NCI-H748 (cell line): ENCODE measurements around the gene HHEX.
"Not testable (repeated sequence)": the region's sequence is repeated elsewhere in the genome, so short reads cannot be mapped to it uniquely, and the experiment has no call there.

ENCODE experiments used
- DNase-seq: peaks from one replicate; lab custom pipeline; 2025; ENCODE audit not compliant: unreplicated experiment; lab: John Stamatoyannopoulos, UW

The HHEX gene

DNA sequence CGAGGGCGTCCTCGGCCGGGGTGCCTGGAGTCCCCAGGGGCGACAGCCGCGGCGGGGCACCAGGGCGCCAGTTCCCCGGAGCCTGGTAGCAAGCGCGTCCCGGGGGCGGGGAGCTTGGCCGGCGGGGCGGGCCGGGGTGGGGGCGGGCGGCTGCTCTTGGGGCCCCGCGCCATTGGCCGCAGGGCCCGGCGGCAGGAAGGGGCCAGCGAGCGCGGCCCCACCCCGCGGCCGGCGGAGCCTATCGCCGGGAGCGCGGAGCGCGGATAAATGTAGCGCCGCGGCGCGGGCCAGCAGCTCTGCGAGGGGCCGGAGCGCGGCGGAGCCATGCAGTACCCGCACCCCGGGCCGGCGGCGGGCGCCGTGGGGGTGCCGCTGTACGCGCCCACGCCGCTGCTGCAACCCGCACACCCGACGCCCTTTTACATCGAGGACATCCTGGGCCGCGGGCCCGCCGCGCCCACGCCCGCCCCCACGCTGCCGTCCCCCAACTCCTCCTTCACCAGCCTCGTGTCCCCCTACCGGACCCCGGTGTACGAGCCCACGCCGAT, at the start of gene HHEX:
TSS of gene HHEX (plus strand) at position 293 of the 548 bp plus-strand sequence. CDS start at position 325, 32 bp downstream.
- peak; percentile 78 for DNase-seq

DNA sequence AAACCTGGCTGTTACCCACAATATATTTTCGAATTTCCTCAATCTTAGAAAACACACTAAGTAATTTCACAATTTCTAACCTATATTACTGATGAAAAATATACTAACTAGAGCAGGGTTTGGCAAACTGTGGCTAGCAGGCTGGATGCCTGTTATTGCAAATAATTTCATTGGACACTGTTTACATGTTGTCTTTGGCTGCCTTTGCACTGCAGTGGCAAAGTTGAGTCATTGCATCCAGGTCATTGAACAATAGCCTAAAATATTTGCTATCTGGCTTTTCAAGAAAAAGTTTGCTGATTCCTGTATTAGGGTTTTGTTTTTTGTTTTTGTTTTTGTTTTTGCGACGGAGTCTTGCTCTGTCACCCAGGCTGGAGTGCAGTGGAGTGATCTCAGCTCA, 49.6 kb upstream of the HHEX start:
- no peak for DNase-seq

DNA sequence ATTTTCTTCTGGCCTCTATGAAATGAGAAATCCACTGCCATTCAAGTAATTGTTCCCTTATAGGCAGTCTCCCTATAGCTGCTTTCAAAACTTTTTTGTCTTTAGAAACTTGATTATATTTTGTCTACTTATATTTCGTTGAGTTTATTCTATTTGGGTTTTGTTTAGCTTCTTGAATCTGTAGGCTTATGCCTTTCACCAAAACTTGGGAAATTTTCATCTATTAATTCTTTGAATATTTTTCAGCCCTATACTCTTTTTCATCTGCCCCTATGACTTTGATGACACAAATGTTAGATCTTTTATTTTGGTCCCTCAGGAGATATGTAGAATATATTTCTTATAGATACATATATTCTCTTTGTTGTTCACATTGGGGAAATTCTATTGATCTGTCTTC, 48.3 kb upstream of the HHEX start:
- no peak for DNase-seq

DNA sequence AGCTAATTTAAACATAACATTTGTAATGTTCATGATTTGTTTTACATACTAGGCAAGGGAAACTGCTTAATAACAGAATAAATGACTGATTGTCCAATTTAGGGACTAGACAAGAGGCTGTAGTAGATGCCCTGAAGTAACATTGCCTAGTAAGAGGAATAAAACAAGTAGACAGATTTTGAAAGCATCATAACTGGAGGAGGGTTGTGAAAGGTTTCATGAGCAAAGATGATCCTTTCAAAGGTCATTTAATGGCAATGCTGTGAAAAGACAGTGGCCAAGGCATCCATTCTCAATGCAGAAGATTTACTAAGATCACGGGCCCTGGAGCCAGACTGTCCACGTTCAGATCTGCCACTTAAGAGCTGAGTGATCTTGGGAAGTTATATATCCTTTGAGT, 44.8 kb upstream of the HHEX start:
- no peak for DNase-seq

DNA sequence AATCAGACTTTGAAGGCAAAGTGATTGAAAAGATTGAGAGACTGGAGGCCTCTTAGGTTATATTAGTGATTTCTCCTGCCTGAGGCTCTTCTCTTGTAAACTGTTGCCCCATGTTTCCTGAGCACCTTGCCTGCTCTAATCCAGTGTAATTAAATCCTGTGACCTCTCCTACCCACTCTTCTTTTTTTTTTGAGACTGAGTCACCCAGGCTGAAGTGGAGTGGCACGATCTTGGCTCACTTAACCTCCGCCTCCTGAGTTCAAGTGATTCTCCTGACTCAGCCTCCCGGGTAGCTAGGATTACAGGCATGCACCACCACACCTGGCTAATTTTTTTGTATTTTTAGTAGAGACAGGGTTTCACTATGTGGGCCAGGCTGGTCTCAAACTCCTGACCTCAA, 38.9 kb upstream of the HHEX start:
- not testable (repeated sequence) for DNase-seq

DNA sequence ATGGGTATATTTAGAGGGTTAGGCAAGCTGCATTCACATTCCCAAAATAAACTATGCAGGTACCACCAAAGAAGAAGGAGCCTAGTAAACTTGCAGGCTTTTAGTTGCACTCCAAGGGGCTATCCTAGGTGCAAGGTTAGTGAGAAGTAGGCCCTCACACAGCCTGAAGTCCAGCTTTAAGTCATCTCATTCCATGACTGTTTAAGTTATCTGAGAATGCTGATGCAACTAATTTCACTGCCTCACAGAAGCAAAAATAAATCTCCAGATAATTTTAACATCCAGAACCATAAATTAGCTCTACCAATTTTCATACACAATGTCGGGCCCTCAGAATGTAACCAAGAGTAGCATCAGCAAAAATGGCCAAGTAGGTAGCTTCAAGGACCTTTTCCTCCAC, 34.3 kb upstream of the HHEX start:
- no peak for DNase-seq

DNA sequence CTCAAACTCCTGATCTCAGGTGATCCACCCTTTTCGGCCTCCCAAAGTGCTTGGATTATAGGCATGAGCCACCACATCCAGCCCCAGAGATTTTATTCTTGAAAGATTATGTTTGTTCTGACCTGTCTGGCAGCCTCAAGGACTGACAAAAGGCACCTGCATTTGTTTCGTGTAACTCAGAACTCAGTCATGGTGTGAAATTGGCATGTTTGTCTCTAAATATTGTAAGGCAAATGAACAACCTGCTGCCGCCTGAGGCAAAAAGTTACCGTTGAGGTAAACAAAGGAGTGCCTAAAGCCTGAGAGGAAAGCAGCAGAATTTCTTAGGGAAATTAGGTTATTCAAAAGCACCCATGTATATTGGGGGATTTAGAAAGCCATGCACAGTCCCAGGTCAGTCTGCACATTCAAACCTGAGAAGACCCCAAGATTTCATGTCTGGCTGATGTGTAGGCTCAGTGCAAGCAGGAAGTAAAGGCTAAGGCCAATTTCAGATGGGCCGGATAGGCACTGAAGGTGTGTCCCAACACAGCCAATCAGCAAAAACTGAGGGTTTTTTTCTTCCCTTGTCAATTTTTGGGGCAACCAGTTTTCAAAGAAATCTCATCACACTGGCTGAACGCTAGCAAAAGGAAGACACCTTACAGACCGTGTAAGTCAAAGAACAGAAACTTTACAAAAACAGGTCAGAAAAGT, 33.3 kb upstream of the HHEX start:
- DNase-seq = no peak

DNA sequence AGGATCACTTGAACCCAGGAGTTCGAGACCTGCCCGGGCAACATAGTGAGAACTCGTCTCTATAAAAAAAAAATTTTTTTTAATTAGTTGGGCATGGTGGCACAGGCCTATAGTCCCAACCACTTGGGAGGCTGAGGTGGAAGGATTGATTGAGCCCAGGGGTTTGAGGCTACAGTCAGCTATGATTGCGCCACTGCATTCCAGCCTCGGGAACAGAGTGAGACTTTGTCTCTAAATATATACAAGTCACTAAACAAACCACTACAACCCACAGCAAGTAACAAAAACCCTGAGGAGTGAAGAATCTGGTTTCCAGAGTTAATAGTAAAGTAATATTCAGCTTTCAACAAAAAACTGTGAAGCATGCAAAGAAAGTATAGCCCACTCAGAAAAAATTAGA, 32.7 kb upstream of the HHEX start:
- DNase-seq = no peak

DNA sequence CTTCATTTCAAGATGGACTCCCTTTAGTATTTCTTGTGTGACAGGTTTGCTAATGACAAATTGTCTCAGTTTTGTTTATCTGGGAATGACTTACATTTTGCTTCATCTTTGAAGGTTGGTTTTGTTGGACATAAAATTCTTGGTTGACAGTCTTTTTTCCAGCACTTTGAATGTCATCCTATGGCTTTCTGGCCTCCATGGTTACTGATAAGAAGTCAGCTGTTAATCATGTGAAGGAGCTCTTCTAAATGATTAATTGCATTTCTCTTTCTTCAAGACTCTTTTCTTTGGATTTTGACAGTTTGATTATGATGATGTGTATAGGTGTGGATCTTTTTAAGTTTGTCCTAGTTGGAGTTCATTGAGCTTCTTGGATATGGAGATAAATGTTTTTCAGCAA, 26.9 kb upstream of the HHEX start:
- no peak for DNase-seq

DNA sequence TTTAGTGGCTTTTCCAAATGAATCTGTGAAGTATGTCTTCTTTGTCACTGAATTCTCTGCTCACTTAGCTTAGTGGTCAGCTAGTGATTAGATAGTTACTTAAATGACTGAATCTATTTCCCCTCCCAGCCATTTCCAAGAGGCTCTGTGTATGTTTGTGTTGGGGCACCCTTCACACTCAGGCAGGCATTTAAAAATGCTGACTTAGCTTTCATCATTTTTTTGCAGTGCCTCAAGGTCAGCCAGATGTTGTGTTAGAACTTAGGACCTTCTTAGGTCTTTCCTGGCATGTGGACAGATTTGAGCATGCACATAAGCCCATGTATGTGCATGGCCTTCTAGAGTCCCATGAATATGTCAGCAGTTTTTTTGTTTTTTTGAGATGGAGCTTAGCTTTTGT, 25.4 kb upstream of the HHEX start:
- DNase-seq = no peak

DNA sequence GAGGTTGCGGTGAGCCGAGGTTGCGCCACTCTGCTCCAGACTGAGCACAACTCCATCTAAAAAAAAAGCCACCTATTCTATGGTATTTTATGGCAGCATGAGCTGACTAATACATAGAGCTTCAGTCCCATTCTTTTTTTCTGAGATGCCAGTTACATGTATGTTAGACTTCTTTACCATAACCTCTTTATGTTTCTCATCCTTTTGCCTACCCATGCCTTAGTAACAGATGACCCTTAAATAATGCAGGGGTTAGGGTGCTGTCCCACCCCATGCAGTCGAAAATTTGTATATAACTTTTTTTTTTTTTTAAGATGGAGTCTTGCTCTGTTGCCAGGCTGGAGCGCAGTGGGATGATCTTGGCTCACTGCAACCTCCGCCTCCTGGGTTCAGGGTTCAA, 22.7 kb upstream of the HHEX start:
- DNase-seq = no peak

DNA sequence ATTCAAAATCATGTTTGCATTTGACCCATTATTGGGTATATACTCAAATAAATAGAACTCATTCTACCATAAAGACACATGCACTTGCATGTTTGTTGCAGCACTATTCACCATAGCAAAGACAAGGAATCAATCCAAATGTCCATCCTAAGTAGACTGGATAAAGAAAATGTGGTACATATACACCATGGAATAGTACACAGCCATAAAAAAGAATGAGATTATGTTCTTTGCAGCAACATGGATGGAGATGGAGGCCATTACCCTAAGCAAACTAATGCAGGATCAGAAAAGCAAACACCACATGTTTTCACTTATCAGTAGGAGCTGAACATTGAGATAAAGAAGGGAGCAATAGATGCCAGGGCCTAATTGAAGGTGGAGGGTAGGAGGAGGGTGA, 12.0 kb upstream of the HHEX start:
- DNase-seq = no peak

DNA sequence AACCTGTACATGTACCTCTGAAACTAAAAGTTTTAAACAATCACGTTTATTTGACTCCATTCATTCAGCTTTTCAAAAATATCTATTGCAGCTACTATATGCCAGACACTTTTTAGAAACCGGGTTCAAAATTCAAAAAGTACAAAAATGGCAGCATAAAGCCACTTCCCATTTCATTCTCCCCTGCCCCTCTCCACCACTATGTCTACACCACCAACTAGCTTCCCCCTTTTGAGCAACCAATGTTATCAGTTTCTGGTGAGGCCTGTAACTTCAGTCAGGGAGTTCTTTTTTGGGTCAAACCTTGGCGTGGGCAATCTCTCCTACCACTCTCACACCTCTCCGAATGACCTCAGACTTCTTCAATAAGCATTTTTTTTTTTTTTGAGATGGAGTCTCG, 11.5 kb upstream of the HHEX start:
- no peak for DNase-seq

DNA sequence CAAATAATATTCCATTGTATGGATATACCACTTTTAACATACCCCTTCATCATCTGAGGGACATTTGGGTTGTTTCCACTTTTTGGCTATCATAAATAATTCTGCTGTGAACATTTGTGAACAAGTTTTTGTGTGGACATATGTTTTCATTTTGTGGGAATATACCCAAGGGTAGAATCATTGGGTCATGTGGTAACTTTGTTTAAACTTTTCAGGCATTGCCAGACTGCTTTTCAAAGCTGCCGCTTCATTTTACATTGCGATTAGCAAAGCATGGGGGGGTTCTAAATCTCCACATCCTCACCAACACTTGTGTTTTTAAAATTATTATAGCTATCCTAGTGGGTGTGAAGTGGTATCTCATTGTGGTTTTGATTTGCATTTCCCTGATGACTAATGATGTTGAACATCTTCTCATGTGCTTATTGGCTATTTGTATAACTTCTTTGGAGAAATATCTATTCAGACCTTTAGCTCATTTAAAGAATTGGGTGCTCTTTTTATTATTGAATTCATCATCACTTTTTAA, 8.4 kb upstream of the HHEX start:
- DNase-seq = no peak

DNA sequence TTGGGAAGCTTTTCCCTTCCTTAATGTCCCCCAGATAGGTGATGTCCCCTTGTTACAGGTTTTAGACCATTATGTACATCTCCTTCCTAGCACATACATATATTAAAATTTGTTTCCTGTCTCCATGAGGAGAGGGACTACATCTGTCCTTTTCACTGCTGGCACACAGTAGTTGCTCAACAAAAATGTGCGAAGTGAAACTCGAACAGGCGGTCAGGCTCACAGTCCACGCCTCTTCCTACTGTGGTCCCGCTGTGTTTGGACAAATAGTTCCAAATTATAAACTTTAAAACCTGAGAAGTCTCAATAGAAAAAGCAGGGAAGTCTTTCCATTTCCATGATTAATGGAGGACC, 1.2 kb upstream of the HHEX start:
- no peak for DNase-seq

DNA sequence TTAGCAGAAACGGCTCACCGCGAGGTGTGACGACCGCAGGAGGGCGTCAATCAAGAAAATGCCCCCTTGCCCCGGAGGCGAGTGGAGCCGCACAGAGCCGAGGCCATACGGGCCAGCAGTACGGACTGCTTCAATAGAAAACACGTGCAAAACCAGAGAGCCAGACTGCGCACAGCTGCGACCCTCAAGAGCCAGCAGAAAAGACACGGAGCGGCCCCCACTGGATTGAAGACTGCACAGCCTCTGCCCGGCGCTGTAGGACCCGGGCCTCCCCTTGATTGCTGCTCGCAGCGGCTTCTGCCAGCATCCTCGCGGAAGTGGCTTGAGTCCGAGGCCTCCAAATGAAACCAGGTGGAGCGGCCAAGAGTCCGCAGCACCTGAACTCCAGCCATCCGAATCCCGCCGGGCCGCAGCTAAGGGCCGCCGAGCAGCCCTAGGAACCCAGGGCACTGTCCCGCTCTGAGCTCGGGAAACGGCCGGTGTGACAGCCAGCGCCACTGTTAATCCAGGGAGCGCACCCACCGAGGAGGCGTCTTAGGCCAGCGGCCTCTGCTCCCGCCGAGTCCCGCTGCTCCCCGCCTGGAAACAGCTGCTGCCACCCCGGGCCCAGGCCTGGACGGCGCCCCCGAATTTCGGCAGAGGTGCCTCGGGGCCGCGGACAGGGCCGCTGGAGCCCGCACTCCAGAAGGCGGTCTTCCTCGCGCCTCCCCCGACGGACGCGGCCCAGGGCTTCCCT, 660 bp upstream of the HHEX start:
- DNase-seq = peak; percentile 70

DNA sequence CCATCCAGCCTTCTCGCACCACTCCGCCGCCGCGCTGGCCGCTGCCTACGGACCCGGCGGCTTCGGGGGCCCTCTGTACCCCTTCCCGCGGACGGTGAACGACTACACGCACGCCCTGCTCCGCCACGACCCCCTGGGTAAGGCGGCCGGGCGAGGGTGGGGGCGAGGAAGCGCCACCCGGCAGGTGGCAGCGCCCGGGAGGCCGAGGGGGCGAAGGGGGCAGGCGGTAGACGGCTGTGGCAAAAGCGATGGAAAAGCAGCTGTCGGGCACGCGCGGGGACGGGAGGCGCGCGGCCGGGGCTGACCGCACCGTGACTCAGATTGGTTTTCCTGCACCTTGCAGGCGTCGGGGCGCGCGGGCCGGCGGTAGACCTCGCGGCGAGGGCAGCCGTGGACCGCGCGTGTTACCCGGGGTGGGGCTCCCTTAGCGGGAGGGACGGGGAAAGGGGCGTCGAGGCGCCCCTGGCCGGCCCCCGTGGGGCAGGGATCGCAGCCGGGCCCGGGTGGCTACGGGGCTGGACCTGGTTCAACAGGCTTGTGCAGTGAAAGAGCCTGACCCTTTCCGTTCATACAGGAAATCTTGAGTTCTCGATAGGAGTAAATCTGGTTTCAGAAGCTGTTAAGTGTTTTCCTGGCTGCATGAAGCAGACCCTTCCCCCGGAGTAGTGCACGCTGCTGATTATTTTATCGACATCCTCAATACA, 608 bp downstream of the HHEX start:
- DNase-seq = peak; percentile 41

DNA sequence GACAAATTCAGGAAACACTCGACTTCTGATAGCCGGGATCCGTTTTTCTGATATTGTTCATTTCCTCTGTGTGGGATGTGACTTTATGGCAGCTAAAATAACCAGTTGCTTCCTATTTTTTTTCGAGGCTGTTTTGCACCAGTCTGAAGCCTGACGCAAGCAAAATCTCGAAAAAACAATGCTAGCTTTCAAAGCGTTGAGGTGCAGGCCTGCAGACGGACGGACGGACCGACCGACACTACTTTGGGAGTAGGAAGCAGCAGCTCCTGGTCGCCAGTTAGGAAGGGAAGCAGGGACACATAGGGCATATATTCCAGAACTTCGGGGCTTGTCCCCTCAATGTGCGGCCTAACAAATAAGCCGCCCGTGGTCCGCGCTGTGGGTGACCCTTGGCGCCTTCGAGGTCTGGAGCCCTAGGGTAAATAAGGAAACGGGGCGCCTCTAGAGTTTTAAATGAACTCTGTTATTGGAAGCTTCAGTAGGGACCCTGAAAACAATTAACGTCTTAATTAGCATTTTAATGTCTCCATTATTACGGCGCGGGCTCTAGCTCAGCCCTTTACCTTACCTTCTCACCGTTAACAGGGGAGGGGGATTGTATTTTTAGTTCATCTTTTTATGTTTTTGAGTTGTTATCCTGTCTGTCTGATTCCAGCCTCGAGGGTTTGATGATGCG, 1.3 kb downstream of the HHEX start:
- no peak for DNase-seq

DNA sequence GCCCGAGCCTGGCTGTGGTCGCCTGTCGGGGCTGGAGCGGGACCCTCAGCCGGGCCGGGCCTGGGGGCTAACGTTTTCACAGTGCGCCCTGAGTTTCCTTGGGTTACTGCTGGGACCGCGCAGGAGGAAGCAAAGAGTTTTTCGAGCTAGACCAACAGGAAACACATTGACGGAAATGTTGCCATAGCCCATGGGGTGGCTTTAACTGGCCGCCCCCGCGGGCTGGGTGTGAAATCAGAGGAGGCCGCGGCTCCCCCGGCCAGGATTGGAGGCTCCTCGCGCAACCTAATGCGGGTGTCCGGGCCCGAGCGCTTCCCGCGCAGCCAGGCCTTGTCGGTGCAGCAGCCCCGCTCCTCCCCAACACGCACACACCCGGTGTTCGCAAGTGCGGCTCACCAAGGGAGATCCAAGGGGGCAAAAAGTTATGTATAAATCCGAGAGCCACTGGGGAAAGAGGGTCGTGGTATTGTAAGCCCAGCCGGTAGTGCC, 1.9 kb downstream of the HHEX start:
- DNase-seq = no peak

DNA sequence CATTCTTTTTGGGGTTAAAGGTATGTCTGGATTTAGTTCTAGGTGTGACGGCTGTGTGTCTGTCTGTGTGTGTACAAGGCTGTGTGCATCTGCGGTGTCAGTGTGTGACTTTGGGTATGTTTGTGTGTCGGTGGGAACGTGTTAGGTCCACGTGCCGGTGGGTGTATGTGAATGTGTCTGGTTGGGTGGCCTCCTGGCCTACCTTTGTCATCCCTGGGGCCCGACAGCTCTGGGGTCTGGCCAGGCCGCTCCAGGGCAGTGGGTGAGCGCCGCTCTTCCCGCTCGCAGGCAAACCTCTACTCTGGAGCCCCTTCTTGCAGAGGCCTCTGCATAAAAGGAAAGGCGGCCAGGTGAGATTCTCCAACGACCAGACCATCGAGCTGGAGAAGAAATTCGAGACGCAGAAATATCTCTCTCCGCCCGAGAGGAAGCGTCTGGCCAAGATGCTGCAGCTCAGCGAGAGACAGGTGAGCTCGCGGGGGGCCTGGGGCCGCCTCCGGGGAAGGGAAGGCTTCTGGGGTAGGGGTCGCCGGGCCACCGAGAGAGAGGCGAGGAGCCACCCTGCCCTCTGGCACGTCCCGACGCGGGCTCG, 2.4 kb downstream of the HHEX start:
- DNase-seq = no peak
